ENCODE results near the gene CIBAR2. TPM values are rescaled to one million over a fixed set of nuclear protein-coding genes. Genes with fewer than 3 reads are reported as not detected.

CIBAR2 gene
- total RNA-seq, 6 experiments from 2014 or later = not detected

- Mint-ChIP-seq H3K4me3 (no peak overlapping the region), H3K9me3 (no peaks in the 10 kb centered on the region), H3K36me3 (ENCODE audit: low read depth) (no peaks in the 10 kb centered on the region), H3K27ac (no peak overlapping the region), H3K4me1 (ENCODE audit: low read depth) (peaks cover 13% of the 10 kb centered on the region), H3K27me3 (ENCODE audit: insufficient read depth) (no peaks in the 10 kb centered on the region)
- no peak for DNase-seq
- TF ChIP-seq CTCF (IDR thresholded peaks at IDR 0.05) = no peak
Measured at GRCh38 chr16:85087899-85088569, 24.2 kb downstream of the CIBAR2 start.

- no peaks in the 10 kb centered on the region for H3K36me3 Mint-ChIP-seq (ENCODE audit: low read depth)
- peaks cover 13% of the 10 kb centered on the region for H3K4me1 Mint-ChIP-seq (ENCODE audit: low read depth)
- no peaks in the 10 kb centered on the region for H3K9me3 Mint-ChIP-seq
- DNase-seq = peak; percentile 15
- no peak overlapping the region for H3K27ac Mint-ChIP-seq
- H3K27me3 Mint-ChIP-seq (ENCODE audit: insufficient read depth) = no peaks in the 10 kb centered on the region
- peak; percentile 83 for TF ChIP-seq CTCF (IDR thresholded peaks at IDR 0.05)
- H3K4me3 Mint-ChIP-seq = no peak overlapping the region
Measured at GRCh38 chr16:85086347-85087291, 25.7 kb downstream of the CIBAR2 start.

GRCh38 chr16:85085721-85086120 lies 26.6 kb downstream of the CIBAR2 start:
- no peak for TF ChIP-seq CTCF (IDR thresholded peaks at IDR 0.05)
- Mint-ChIP-seq H3K27me3 (ENCODE audit: insufficient read depth) (no peaks in the 10 kb centered on the region), H3K27ac (no peak overlapping the region), H3K4me3 (no peak overlapping the region), H3K9me3 (no peaks in the 10 kb centered on the region), H3K36me3 (ENCODE audit: low read depth) (no peaks in the 10 kb centered on the region), H3K4me1 (ENCODE audit: low read depth) (peaks cover 13% of the 10 kb centered on the region)
- DNase-seq = no peak

- no peak overlapping the region for H3K27ac Mint-ChIP-seq
- H3K4me3 Mint-ChIP-seq = no peak overlapping the region
- no peak for DNase-seq
- peaks cover 6% of the 10 kb centered on the region for H3K4me1 Mint-ChIP-seq (ENCODE audit: low read depth)
- no peaks in the 10 kb centered on the region for H3K27me3 Mint-ChIP-seq (ENCODE audit: insufficient read depth)
- H3K9me3 Mint-ChIP-seq = no peaks in the 10 kb centered on the region
- peaks cover 3% of the 10 kb centered on the region; the same call in 1 of the 2 replicates for H3K36me3 Mint-ChIP-seq (ENCODE audit: low read depth)
- no peak for TF ChIP-seq CTCF (IDR thresholded peaks at IDR 0.05)
Measured at GRCh38 chr16:85084841-85085510, 27.3 kb downstream of the CIBAR2 start.

GRCh38 chr16:85083051-85083639 lies 29.1 kb downstream of the CIBAR2 start:
- Mint-ChIP-seq H3K36me3 (ENCODE audit: low read depth) (peaks cover 16% of the 10 kb centered on the region), H3K27ac (no peak overlapping the region), H3K27me3 (ENCODE audit: insufficient read depth) (no peaks in the 10 kb centered on the region), H3K4me3 (no peak overlapping the region), H3K9me3 (no peaks in the 10 kb centered on the region), H3K4me1 (ENCODE audit: low read depth) (no peaks in the 10 kb centered on the region)
- no peak for DNase-seq
- TF ChIP-seq CTCF (IDR thresholded peaks at IDR 0.05) = no peak

All from HFFc6 (cell line).